Tibial nerve (tissue), 4 donors: ENCODE measurements around the gene LTB. TPM values are rescaled to one million over a fixed set of nuclear protein-coding genes. Genes with fewer than 3 reads are reported as not detected.

Source experiments
- DNase-seq, 2 donors: peaks; one replicate each; pipeline ENCODE4 v3.0.0-alpha.2; 2019; ENCODE audit warnings: low spot score in 2 of 2
- H3K27ac ChIP-seq, 4 donors: fragments of 200-600 bp; sonication (generic) in 3 of 4; one replicate each; pipeline ENCODE4 v1.5.1; 2017 to 2019; ENCODE audit warnings: mild to moderate bottlenecking in 1 of 4
- H3K27me3 ChIP-seq, 2 donors: fragments of 200-600 bp; sonication (generic) in 1 of 2; one replicate each; pipeline versions ENCODE4 v1.5.1 to v1.6.0; 2017 to 2019
- H3K36me3 ChIP-seq, 3 donors: fragments of 200-600 bp; sonication (generic); one replicate each; pipeline ENCODE4 v1.5.1; 2018 to 2019
- H3K4me1 ChIP-seq, 4 donors: fragments of 200-600 bp; sonication (generic) in 3 of 4; one replicate each; pipeline ENCODE4 v1.5.1; 2017 to 2019
- H3K4me3 ChIP-seq, 4 donors: fragments of 200-600 bp; sonication (generic) in 3 of 4; one replicate each; pipeline ENCODE4 v1.5.1; 2017 to 2019; ENCODE audit warnings: mild to moderate bottlenecking in 1 of 4, moderate library complexity in 1 of 4
- H3K9me3 ChIP-seq, 4 donors: fragments of 200-600 bp; sonication (generic) in 3 of 4; one replicate each; pipeline ENCODE4 v1.5.1; 2017 to 2019
- CTCF ChIP-seq, 5 experiments: fragments of 200-600 bp in 3 of 5; fragments of 450-650 bp in 2 of 5; sonication (generic) in 3 of 5; IDR thresholded peaks; one replicate each; pipeline ENCODE4 v1.5.1; 2016 to 2019; ENCODE audit warnings: antibody characterized with exemption in 5 of 5, mild to moderate bottlenecking in 3 of 5, moderate library complexity in 2 of 5
- EP300 ChIP-seq, 2 donors: sonication (generic); formaldehyde crosslinking; IDR thresholded peaks; one replicate each; pipeline ENCODE4 v1.6.1; 2017; ENCODE audit warnings: antibody characterized with exemption in 2 of 2, mild to moderate bottlenecking in 1 of 2
- POLR2A ChIP-seq, 2 donors: fragments of 450-650 bp; IDR thresholded peaks; one replicate each; pipeline ENCODE4 v1.6.1; 2017; ENCODE audit warnings: antibody characterized with exemption in 2 of 2, mild to moderate bottlenecking in 2 of 2, moderate library complexity in 2 of 2
- WGBS, 2 donors: methylation state at CpG; one replicate each; pipeline ENCODE4 v1.1.5; 2018; 5-methylcytosine and 5-hydroxymethylcytosine counted together
- small RNA-seq: library from RNA; depleted of rRNA; stranded (forward); fragments of <200 nt; gene quantifications from one replicate; pipeline ENCODE3, GENCODE V24; 2016
- total RNA-seq, 4 donors: library from RNA; depleted of rRNA; stranded (reverse); fragments of >200 nt; gene quantifications; one replicate each; pipeline ENCODE4 v1.1.0, GENCODE V29; 2016

LTB gene
- total RNA-seq, 4 donors from 2014 or later: not detected

GRCh38 chr6:31532644-31533454 lies 49.4 kb downstream of the LTB start:
- Histone ChIP-seq H3K36me3 (peaks cover 0 to 88% (median 52%) of the 10 kb centered on the region in 3 donors), H3K27me3 (no peaks in the 10 kb centered on the region), H3K4me1 (peaks cover 0 to 16% (median 0%) of the 10 kb centered on the region in 4 donors), H3K27ac (no peak overlapping the region), H3K9me3 (no peaks in the 10 kb centered on the region), H3K4me3 (no peak overlapping the region)
- DNase-seq: no peak
- no peak for TF ChIP-seq POLR2A (IDR thresholded peaks at IDR 0.05)
- no peak for TF ChIP-seq CTCF (IDR thresholded peaks at IDR 0.05)
- no peak for TF ChIP-seq EP300 (IDR thresholded peaks at IDR 0.05)
- WGBS, 2 donors: 48 to 60% methylated on average over 9 of the region's 9 CpGs

- Histone ChIP-seq H3K27me3 (no peaks in the 10 kb centered on the region), H3K9me3 (no peaks in the 10 kb centered on the region), H3K4me1 (peaks cover 0 to 9% (median 0%) of the 10 kb centered on the region in 4 donors), H3K36me3 (peaks cover 0 to 80% (median 44%) of the 10 kb centered on the region in 3 donors), H3K27ac (no peak overlapping the region), H3K4me3 (no peak overlapping the region)
- 71 to 72% methylated on average over 9 of the region's 9 CpGs for whole genome bisulfite sequencing, 2 donors
- TF ChIP-seq CTCF (IDR thresholded peaks at IDR 0.05) (no peak), EP300 (IDR thresholded peaks at IDR 0.05) (no peak), POLR2A (IDR thresholded peaks at IDR 0.05) (no peak)
- DNase-seq: no peak
Observed at GRCh38 chr6:31531771-31532643, 50.2 kb downstream of the LTB start.

- Histone ChIP-seq H3K27me3 (no peaks in the 10 kb centered on the region), H3K27ac (no peak overlapping the region), H3K4me1 (peaks cover 0 to 3% (median 0%) of the 10 kb centered on the region in 4 donors), H3K9me3 (no peaks in the 10 kb centered on the region), H3K4me3 (no peak overlapping the region), H3K36me3 (peaks cover 0 to 72% (median 38%) of the 10 kb centered on the region in 3 donors)
- 83 to 86% methylated on average over 7 of the region's 7 CpGs for WGBS, 2 donors
- no peak for DNase-seq
- TF ChIP-seq POLR2A (IDR thresholded peaks at IDR 0.05): no peak
- TF ChIP-seq CTCF (IDR thresholded peaks at IDR 0.05): no peak
- TF ChIP-seq EP300 (IDR thresholded peaks at IDR 0.05): no peak
Observed at GRCh38 chr6:31531162-31531561, 51.1 kb downstream of the LTB start.

- H3K9me3 ChIP-seq: no peaks in the 10 kb centered on the region
- no peak overlapping the region for H3K4me3 ChIP-seq
- TF ChIP-seq EP300 (IDR thresholded peaks at IDR 0.05) (peak in 1 of 2 donors; percentile 14), CTCF (IDR thresholded peaks at IDR 0.05) (no peak)
- H3K36me3 ChIP-seq: peaks cover 0 to 67% (median 35%) of the 10 kb centered on the region in 3 donors
- 68 to 71% methylated on average over 5 to 6 of the region's 6 CpGs for WGBS, 2 donors
- no peaks in the 10 kb centered on the region for H3K27me3 ChIP-seq
- no peak overlapping the region for H3K27ac ChIP-seq
- no peak for DNase-seq
- peaks cover 0 to 3% (median 0%) of the 10 kb centered on the region in 4 donors for H3K4me1 ChIP-seq
Observed at GRCh38 chr6:31530659-31531058, 51.6 kb downstream of the LTB start.

Small RNAs within 50 kb of the gene (small RNA-seq; reads per million reads assigned to genes)
- gene SNORA38 (5.1 reads per million, percentile 84 among the genes with 10 or more reads in this experiment), gene SNORD117 (426 reads per million, percentile 97 among the genes with 10 or more reads in this experiment), gene SNORD84 (not detected), gene UQCRHP1 (not detected)

Other genes starting within 250 kb of the LTB start
- gene HLA-B, start 225.2 kb downstream of the LTB start, total RNA-seq: 100 to 1,000 TPM; 570 to 933 (median 787) TPM
- gene MICA, start 178.8 kb downstream of the LTB start, total RNA-seq: 10 to 100 TPM; 15.9 to 28.3 (median 23.7) TPM
- gene MICB, start 84.3 kb downstream of the LTB start, total RNA-seq: 1 to 10 TPM; 1.0 to 8.0 (median 4.1) TPM
- not detected for gene MCCD1, start 53.5 kb downstream of the LTB start, total RNA-seq
- gene DDX39B, start 40.4 kb downstream of the LTB start, total RNA-seq: 100 to 1,000 TPM; 306 to 436 (median 358) TPM
- gene ATP6V1G2, start 35.8 kb downstream of the LTB start, total RNA-seq: 1 to 10 TPM in 3 of 4 donors, under 1 TPM in 1; 0.60 to 3.8 (median 2.2) TPM
- gene NFKBIL1, start 34.8 kb downstream of the LTB start, total RNA-seq: 10 to 100 TPM; 26.2 to 30.2 (median 27.7) TPM
- gene LTA, start 10.1 kb downstream of the LTB start, total RNA-seq: not detected
- gene TNF, start 6.9 kb downstream of the LTB start, total RNA-seq: not detected
- 10 to 100 TPM; 15.7 to 86.5 (median 20.8) TPM for gene LST1, start 3.9 kb upstream of the LTB start, total RNA-seq
- gene NCR3, start 10.6 kb upstream of the LTB start, total RNA-seq: not detected
- 10 to 100 TPM; 27.1 to 66.3 (median 50.4) TPM for gene AIF1, start 32.8 kb upstream of the LTB start, total RNA-seq
- 100 to 1,000 TPM in 2 of 4 donors, 10 to 100 TPM in 2; 71.4 to 113 (median 88.0) TPM for gene PRRC2A, start 38.3 kb upstream of the LTB start, total RNA-seq
- gene BAG6, start 70.2 kb upstream of the LTB start, total RNA-seq: 100 to 1,000 TPM; 189 to 228 (median 210) TPM
- gene APOM, start 73.5 kb upstream of the LTB start, total RNA-seq: 1 to 10 TPM in 1 of 4 donors, under 1 TPM in 2, not detected in 1; 0.63 to 2.0 (median 0.90) TPM
- gene C6orf47, start 78.4 kb upstream of the LTB start, total RNA-seq: 10 to 100 TPM; 13.8 to 23.3 (median 20.5) TPM
- 10 to 100 TPM; 18.8 to 30.0 (median 26.5) TPM for gene GPANK1, start 82.6 kb upstream of the LTB start, total RNA-seq
- 100 to 1,000 TPM; 183 to 207 (median 188) TPM for gene CSNK2B, start 83.7 kb upstream of the LTB start, total RNA-seq
- gene LY6G5B, start 87.6 kb upstream of the LTB start, total RNA-seq: 10 to 100 TPM in 2 of 4 donors, 1 to 10 TPM in 2; 7.6 to 13.0 (median 9.8) TPM
- under 1 TPM in 1 of 4 donors, not detected in 3; 0.84 TPM for gene LY6G5C, start 98.6 kb upstream of the LTB start, total RNA-seq
- 10 to 100 TPM; 37.1 to 62.1 (median 49.9) TPM for gene ABHD16A, start 120.9 kb upstream of the LTB start, total RNA-seq
- gene LY6G6F, start 124.4 kb upstream of the LTB start, total RNA-seq: not detected
- not detected for gene LY6G6D, start 132.9 kb upstream of the LTB start, total RNA-seq
- not detected for gene LY6G6C, start 139.3 kb upstream of the LTB start, total RNA-seq
- gene MPIG6B, start 140.9 kb upstream of the LTB start, total RNA-seq: not detected
- gene DDAH2, start 146.9 kb upstream of the LTB start, total RNA-seq: 100 to 1,000 TPM; 134 to 193 (median 166) TPM
- 100 to 1,000 TPM; 216 to 341 (median 246) TPM for gene CLIC1, start 154.1 kb upstream of the LTB start, total RNA-seq
- gene MSH5, start 157.6 kb upstream of the LTB start, total RNA-seq: 10 to 100 TPM; 12.2 to 25.5 (median 18.4) TPM
- 1 to 10 TPM in 3 of 4 donors, not detected in 1; 1.5 to 5.5 (median 4.8) TPM for gene SAPCD1, start 180.2 kb upstream of the LTB start, total RNA-seq
- gene VWA7, start 194.9 kb upstream of the LTB start, total RNA-seq: under 1 TPM; 0.21 to 0.66 (median 0.35) TPM
- 10 to 100 TPM; 40.8 to 58.6 (median 50.1) TPM for gene VARS1, start 213.3 kb upstream of the LTB start, total RNA-seq
- 10 to 100 TPM; 23.9 to 31.8 (median 28.4) TPM for gene LSM2, start 224.5 kb upstream of the LTB start, total RNA-seq
- gene HSPA1L, start 232.9 kb upstream of the LTB start, total RNA-seq: 1 to 10 TPM in 2 of 4 donors, under 1 TPM in 2; 0.20 to 2.4 (median 1.2) TPM
- 100 to 1,000 TPM; 170 to 304 (median 221) TPM for gene HSPA1A, start 233.1 kb upstream of the LTB start, total RNA-seq
- gene HSPA1B, start 245.3 kb upstream of the LTB start, total RNA-seq: 100 to 1,000 TPM; 134 to 186 (median 168) TPM